Measurements from ENCODE around the gene MICB. TPM values are rescaled to one million over a fixed set of nuclear protein-coding genes. Genes with fewer than 3 reads are reported as not detected.

MICB gene
- total and polyA plus RNA-seq, 9 donors = 0.39 to 1.4 (median 0.97) TPM

- DNase-seq = no peak
- peaks cover 49% of the 10 kb centered on the region for H3K36me3 ChIP-seq (ENCODE audit: control insufficient read depth, insufficient read depth, low read length)
- WGBS (ENCODE audit: insufficient coverage) = 64% methylated on average over 8 of the region's 12 CpGs
- H3K4me3 ChIP-seq (ENCODE audit: low read length) = no peak overlapping the region
- peaks cover 8% of the 10 kb centered on the region for H3K4me1 ChIP-seq (ENCODE audit: control insufficient read depth, insufficient read depth, low read length)
- no peak overlapping the region for H3K27ac ChIP-seq (ENCODE audit: low read length)
- no peaks in the 10 kb centered on the region for H3K27me3 ChIP-seq (ENCODE audit: control insufficient read depth, insufficient read depth, low read length)
- no peaks in the 10 kb centered on the region for H3K9me3 ChIP-seq (replicated peaks; ENCODE audit: control insufficient read depth, low read depth, low read length)
Observed at GRCh38 chr6:31529329-31530150, 31.6 kb downstream of the MICB start.

DNA sequence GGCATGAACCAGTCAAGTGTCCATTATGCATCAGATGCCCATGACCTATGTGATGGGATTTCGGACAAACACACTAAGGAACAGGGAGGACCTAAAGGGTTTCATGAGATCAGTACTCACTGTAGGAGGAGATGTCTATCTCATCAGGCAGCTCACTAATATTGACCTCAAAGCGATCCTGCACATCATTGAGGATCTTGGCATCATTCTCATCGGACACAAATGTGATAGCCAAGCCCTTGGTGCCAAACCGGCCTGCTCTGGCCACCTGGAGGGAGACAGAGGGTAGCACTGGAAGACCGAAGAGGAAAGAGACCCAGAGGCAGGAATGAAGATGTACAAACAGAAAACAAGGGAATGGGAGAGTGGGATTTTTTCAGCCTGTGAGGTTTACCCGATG is 32.7 kb downstream of the MICB start:
- Histone ChIP-seq H3K4me1 (ENCODE audit: control insufficient read depth, insufficient read depth, low read length) (peaks cover 8% of the 10 kb centered on the region), H3K27me3 (ENCODE audit: control insufficient read depth, insufficient read depth, low read length) (no peaks in the 10 kb centered on the region), H3K9me3 (replicated peaks; ENCODE audit: control insufficient read depth, low read depth, low read length) (no peaks in the 10 kb centered on the region), H3K27ac (ENCODE audit: low read length) (no peak overlapping the region), H3K36me3 (ENCODE audit: control insufficient read depth, insufficient read depth, low read length) (peaks cover 60% of the 10 kb centered on the region), H3K4me3 (ENCODE audit: low read length) (no peak overlapping the region)
- 88% methylated on average over 5 of the region's 6 CpGs for WGBS (ENCODE audit: insufficient coverage)
- no peak for DNase-seq

GRCh38 chr6:31531162-31531561 is 33.2 kb downstream of the MICB start:
- Histone ChIP-seq H3K4me3 (ENCODE audit: low read length) (no peak overlapping the region), H3K9me3 (replicated peaks; ENCODE audit: control insufficient read depth, low read depth, low read length) (no peaks in the 10 kb centered on the region), H3K4me1 (ENCODE audit: control insufficient read depth, insufficient read depth, low read length) (peaks cover 8% of the 10 kb centered on the region), H3K36me3 (ENCODE audit: control insufficient read depth, insufficient read depth, low read length) (peaks cover 65% of the 10 kb centered on the region), H3K27me3 (ENCODE audit: control insufficient read depth, insufficient read depth, low read length) (no peaks in the 10 kb centered on the region), H3K27ac (ENCODE audit: low read length) (no peak overlapping the region)
- DNase-seq = no peak
- no CpG with 5 or more reads among the region's 7 CpGs for WGBS (ENCODE audit: insufficient coverage)

- H3K36me3 ChIP-seq (ENCODE audit: control insufficient read depth, insufficient read depth, low read length) = peaks cover 74% of the 10 kb centered on the region
- DNase-seq = no peak
- H3K4me1 ChIP-seq (ENCODE audit: control insufficient read depth, insufficient read depth, low read length) = peaks cover 8% of the 10 kb centered on the region
- 71% methylated on average over 1 of the region's 9 CpGs for WGBS (ENCODE audit: insufficient coverage)
- H3K27me3 ChIP-seq (ENCODE audit: control insufficient read depth, insufficient read depth, low read length) = no peaks in the 10 kb centered on the region
- H3K9me3 ChIP-seq (replicated peaks; ENCODE audit: control insufficient read depth, low read depth, low read length) = no peaks in the 10 kb centered on the region
- no peak overlapping the region for H3K4me3 ChIP-seq (ENCODE audit: low read length)
- H3K27ac ChIP-seq (ENCODE audit: low read length) = no peak overlapping the region
Observed at GRCh38 chr6:31531771-31532643, 34.1 kb downstream of the MICB start.

- H3K36me3 ChIP-seq (ENCODE audit: control insufficient read depth, insufficient read depth, low read length) = peaks cover 82% of the 10 kb centered on the region
- no peak for DNase-seq
- 33% methylated on average over 1 of the region's 9 CpGs for WGBS (ENCODE audit: insufficient coverage)
- H3K27me3 ChIP-seq (ENCODE audit: control insufficient read depth, insufficient read depth, low read length) = no peaks in the 10 kb centered on the region
- no peak overlapping the region for H3K27ac ChIP-seq (ENCODE audit: low read length)
- no peak overlapping the region for H3K4me3 ChIP-seq (ENCODE audit: low read length)
- H3K4me1 ChIP-seq (ENCODE audit: control insufficient read depth, insufficient read depth, low read length) = peaks cover 8% of the 10 kb centered on the region
- H3K9me3 ChIP-seq (replicated peaks; ENCODE audit: control insufficient read depth, low read depth, low read length) = no peaks in the 10 kb centered on the region
Observed at GRCh38 chr6:31532644-31533454, 34.9 kb downstream of the MICB start.

DNA sequence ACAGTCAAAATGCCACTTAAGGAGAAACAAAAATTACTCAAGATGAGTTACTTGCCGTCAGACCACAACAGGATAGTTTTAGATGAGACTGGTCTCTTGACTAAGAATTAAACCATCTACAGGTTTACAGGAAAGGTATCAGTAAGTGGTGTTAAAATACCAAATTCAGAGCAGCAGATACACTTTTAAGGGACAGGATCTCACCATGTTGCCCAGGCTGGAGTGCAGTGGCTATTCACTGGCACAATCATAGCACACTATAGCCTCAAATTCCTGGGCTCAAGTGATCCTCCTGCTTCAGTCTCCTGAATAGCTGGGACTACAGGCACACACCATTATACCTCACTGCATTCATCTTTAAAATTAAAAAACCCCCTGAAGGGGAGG is 35.5 kb downstream of the MICB start:
- Histone ChIP-seq H3K4me1 (ENCODE audit: control insufficient read depth, insufficient read depth, low read length) (peaks cover 5% of the 10 kb centered on the region), H3K9me3 (replicated peaks; ENCODE audit: control insufficient read depth, low read depth, low read length) (no peaks in the 10 kb centered on the region), H3K27ac (ENCODE audit: low read length) (no peak overlapping the region), H3K27me3 (ENCODE audit: control insufficient read depth, insufficient read depth, low read length) (no peaks in the 10 kb centered on the region), H3K36me3 (ENCODE audit: control insufficient read depth, insufficient read depth, low read length) (peaks cover 88% of the 10 kb centered on the region), H3K4me3 (ENCODE audit: low read length) (no peak overlapping the region)
- no peak for DNase-seq
- WGBS (ENCODE audit: insufficient coverage) = no CpG with 5 or more reads among the region's 1 CpG

GRCh38 chr6:31534011-31534410 is 36.1 kb downstream of the MICB start:
- peaks cover 10% of the 10 kb centered on the region for H3K4me1 ChIP-seq (ENCODE audit: control insufficient read depth, insufficient read depth, low read length)
- peaks cover 94% of the 10 kb centered on the region for H3K36me3 ChIP-seq (ENCODE audit: control insufficient read depth, insufficient read depth, low read length)
- DNase-seq = no peak
- WGBS (ENCODE audit: insufficient coverage) = 80% methylated on average over 1 of the region's 6 CpGs
- no peaks in the 10 kb centered on the region for H3K9me3 ChIP-seq (replicated peaks; ENCODE audit: control insufficient read depth, low read depth, low read length)
- no peaks in the 10 kb centered on the region for H3K27me3 ChIP-seq (ENCODE audit: control insufficient read depth, insufficient read depth, low read length)
- H3K27ac ChIP-seq (ENCODE audit: low read length) = no peak overlapping the region
- no peak overlapping the region for H3K4me3 ChIP-seq (ENCODE audit: low read length)

DNA sequence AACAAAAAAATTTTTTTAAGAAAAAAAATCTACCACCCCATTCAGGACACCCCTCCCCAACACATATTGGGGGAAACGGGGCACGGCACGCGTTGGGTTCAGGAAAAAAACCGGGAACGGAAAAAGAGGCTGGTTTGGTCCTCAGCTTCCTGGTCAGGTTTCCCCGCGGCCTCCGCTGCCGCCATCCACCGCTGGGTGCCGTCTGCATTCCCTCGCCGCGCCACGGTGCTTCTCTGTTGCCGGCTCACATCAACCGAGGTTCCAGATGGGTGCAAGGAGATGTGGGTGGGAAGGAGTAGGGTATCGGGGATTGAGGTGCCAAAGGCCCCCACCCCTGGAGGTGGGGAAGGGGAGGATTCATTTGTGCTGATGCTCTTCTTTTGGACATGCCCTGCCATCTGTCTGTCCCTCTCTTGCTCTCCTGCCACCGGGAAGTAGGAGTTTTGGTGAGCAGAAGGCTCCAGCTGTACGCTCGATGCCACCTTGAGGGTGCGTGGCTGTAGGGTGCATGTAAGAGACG is 36.6 kb downstream of the MICB start:
- no peaks in the 10 kb centered on the region for H3K27me3 ChIP-seq (ENCODE audit: control insufficient read depth, insufficient read depth, low read length)
- no peaks in the 10 kb centered on the region for H3K9me3 ChIP-seq (replicated peaks; ENCODE audit: control insufficient read depth, low read depth, low read length)
- H3K36me3 ChIP-seq (ENCODE audit: control insufficient read depth, insufficient read depth, low read length) = peaks cover 96% of the 10 kb centered on the region
- 94% methylated on average over 23 of the region's 24 CpGs for WGBS (ENCODE audit: insufficient coverage)
- H3K4me1 ChIP-seq (ENCODE audit: control insufficient read depth, insufficient read depth, low read length) = peaks cover 13% of the 10 kb centered on the region
- DNase-seq = no peak
- H3K4me3 ChIP-seq (ENCODE audit: low read length) = no peak overlapping the region
- H3K27ac ChIP-seq (ENCODE audit: low read length) = no peak overlapping the region

DNA sequence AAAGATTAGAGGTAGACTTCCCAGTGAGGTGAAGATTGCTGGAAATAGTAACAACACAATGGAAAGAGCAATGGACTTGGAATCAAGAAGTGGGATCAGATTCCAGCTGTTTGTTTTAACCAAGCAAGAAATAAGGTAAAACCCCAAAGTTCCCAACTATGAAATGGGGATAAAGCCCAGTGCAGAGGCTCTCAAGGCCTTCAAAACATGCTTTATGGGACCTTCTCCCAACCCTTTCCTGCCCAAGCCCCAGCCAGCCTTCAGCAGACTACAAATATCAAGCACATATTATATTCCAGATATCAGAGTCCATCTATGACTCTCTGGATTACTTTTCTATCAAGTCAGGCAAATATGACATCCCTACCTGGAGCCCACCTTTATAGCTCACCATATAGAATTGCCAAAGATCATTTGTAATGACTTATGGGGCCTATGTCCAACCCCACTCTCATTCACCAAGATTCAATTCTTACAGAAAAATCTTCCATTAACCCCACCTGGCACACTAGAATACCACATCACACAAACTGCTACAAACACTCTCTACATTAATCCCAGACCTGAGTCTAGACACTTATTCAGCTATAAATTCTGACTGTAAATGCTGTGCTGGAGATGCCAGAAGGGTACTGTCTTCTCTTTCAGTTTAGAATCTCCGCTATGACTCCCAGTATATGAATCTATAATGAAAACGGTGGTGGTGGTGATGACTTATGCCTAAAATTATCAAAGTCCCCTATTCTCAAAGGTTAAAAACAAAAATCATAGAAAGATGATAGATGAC is 37.8 kb downstream of the MICB start:
- Histone ChIP-seq H3K4me3 (ENCODE audit: low read length) (no peak overlapping the region), H3K36me3 (ENCODE audit: control insufficient read depth, insufficient read depth, low read length) (peaks cover 95% of the 10 kb centered on the region), H3K9me3 (replicated peaks; ENCODE audit: control insufficient read depth, low read depth, low read length) (no peaks in the 10 kb centered on the region), H3K27ac (ENCODE audit: low read length) (no peak overlapping the region), H3K4me1 (ENCODE audit: control insufficient read depth, insufficient read depth, low read length) (peaks cover 21% of the 10 kb centered on the region), H3K27me3 (ENCODE audit: control insufficient read depth, insufficient read depth, low read length) (no peaks in the 10 kb centered on the region)
- WGBS (ENCODE audit: insufficient coverage) = no CpG with 5 or more reads among the region's 2 CpGs
- DNase-seq = no peak

Measured in muscle of leg (tissue), 11 donors.